Measurements from ENCODE around the gene SKOR1. TPM values are rescaled to one million over a fixed set of nuclear protein-coding genes. Genes with fewer than 3 reads are reported as not detected.

SKOR1 gene
- total RNA-seq, 1 donor from 2014 or later, result under 0.01 TPM

DNA sequence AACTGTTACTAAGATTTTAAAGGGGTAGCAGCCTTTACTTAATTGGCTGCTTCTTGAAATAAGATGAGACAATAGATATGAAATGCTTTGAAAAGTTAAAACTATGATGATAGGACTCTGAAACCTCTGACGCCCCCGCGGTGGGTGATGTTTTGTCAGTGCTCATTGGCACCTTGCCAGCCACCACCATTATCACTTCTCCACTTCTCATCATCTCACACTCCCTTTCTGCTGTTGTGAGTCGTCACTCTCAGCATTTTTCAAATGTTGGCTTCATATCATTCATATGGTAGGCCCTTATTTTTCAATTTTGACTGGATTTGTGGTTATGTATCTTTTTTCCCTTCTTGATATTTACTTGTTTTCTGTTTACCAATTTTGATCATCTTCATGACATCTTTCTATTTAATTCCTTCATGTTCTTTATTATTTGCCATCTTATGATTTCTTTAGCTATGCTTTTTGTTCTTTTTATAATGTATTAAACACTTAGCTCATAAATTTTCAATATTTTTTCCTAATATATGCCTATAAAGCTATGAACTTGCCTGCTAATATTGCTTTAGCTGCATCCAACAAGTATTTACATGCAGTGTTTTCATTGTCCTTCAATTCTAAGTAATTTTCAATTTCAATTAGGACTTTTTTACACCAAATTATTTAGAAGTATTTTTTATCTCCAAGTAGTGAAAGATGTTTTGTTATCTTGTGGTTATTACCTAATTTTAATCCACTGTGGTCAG is 30.3 kb upstream of the SKOR1 start:
- no peak for DNase-seq (ENCODE audit: low read depth in 2 of 2)

GRCh38 chr15:67796196-67797127 is 28.8 kb upstream of the SKOR1 start:
- DNase-seq (ENCODE audit: low read depth in 2 of 2), result peak; percentile 38 to 53

GRCh38 chr15:67799801-67800205 is 25.5 kb upstream of the SKOR1 start:
- DNase-seq (ENCODE audit: low read depth in 2 of 2), result peak in 1 of 2 donors; percentile 26

DNA sequence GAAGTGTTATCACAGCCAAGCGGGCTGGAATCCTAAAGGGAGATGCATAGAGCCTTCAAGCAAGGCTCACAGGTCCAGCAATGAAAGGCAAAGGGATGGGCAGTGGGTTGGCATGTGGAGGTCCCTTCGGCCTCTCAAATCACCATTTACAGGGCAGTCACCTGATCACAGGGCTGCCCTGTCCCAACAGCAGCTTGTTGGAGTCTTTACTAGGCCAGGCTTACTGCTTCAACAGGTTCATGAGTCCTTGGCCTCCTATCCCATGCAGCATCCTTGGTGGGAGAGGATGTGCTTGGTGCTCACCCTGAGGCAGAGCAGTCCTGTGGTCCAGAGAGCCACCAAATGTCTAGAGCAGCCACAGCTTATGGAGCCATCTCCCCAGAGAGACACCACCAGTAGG is 24.2 kb upstream of the SKOR1 start:
- DNase-seq (ENCODE audit: low read depth in 2 of 2), result no peak

DNA sequence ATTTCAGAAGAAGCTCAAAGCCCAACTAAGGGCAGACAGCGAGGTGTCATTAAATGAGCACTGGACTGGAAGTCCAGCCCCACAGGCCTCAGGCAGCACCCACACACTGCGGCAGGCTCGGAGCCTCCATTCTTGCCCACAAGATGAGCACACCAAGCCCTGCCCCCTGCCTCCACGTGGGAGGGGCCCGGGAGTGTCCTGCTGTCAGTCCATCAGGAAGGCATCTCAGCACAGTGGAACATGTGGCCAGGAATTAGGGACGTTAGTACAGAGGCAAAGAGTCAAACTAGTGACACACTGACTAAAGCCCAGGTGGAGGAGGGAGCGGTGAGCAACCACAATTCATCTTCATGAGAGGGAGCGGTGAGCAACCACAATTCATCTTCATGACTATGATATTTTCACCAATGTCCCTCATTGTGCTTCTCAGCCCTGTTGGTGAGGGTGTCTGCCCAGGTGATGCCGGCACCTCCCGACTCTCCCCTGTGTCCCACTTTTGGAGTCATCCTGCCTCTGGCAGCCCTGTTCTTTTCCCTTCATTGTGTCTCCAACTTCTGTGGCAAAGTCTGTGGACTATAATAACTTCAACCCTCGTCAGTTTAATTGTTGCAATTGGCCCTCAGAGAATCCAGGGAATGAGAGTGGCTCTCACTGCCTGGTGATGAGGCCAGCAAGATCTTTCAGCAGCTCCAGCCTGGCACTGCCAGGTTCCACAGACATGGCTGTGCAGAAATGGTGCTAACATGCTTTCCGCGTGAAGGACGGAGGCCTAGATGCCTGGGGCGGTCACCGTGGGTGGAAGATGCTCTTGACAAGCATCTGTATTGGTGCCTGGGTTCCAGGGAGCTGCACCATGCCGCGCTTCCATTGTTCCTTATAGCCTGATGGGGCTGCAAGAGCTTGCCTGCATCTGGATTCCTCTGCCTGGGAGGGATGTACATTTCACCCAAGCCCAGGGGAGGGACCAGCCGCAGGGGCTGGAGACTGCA is 23.1 kb upstream of the SKOR1 start:
- no peak for DNase-seq (ENCODE audit: low read depth in 2 of 2)

DNA sequence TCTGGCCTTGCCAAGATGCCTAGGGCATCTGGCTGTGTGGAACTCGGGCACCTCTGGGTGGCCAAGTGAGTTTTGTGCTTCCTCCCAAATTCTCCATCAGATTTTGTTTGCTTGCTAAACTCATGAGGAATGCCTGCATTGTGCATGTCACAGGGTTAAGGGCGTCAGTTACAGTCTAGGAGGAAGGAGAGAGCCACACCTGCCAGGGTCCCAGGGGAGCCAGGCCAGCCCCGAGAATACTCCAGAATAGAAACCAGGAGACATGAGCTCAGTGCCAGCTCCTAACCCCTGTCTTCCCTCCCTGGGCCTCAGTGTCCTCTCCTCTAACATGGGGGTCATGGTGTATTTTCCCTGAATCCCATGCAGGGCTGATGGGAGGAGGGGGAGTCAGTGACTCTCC is 22.0 kb upstream of the SKOR1 start:
- DNase-seq (ENCODE audit: low read depth in 2 of 2), result no peak

- no peak for DNase-seq (ENCODE audit: low read depth in 2 of 2)
These were observed 21.1 kb upstream of the SKOR1 start for GRCh38 chr15:67803996-67804843.

DNA sequence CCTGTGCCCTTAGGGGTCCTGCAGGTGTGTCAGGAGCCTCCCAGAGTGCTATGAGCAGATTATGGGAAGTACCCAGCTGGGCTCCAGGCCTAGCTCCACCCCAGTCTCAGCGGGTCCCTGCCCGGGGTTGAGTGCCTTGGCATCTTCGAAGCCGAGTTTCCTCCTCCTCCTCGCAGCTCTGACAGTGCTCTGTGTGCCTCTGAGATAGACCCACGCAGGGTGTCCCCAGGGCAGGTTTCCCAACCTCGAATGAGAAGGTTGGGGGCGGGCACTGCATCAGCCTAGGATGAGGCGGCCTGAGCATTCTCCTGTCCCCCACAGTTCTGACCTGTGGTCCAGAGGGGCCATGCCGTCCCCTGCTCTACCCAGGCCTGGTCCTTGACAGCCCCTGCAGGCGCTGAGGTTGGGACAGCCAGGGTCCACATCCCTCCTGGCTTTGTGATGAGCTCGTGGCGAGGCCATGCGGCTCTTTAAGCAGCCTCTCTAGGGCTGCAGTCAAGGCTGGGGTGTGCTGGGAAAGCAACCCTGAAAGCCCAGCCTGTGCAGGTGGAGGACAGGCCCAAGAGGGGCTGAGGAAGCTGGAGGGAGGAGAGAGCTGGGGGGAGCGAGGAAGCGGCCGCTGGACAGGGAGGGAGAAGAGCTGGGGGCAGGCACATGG is 20.2 kb upstream of the SKOR1 start:
- no peak for DNase-seq (ENCODE audit: low read depth in 2 of 2)

GRCh38 chr15:67805666-67806516 is 19.4 kb upstream of the SKOR1 start:
- DNase-seq (ENCODE audit: low read depth in 2 of 2), result no peak

GRCh38 chr15:67806536-67806935 is 18.8 kb upstream of the SKOR1 start:
- no peak for DNase-seq (ENCODE audit: low read depth in 2 of 2)

DNA sequence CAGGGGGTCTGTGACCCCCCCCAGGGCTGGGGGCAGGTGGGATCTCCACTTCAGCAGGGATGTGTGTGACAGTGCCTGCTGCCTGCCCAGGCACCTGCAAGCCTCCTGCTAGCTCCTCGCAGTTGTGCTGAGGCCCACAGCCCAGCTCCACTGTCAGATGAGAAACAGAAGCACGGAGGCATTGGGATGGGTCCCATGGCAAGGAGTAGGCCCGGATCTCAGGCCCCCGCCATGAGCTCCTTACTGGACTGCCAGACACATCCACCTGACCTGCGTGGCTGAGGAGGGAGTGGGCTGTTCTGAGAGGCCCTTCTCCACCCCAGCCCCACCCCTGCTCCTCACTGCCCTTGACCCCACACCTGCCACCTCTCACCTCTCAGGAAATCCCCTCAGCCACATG is 18.2 kb upstream of the SKOR1 start:
- no peak for DNase-seq (ENCODE audit: low read depth in 2 of 2)

DNA sequence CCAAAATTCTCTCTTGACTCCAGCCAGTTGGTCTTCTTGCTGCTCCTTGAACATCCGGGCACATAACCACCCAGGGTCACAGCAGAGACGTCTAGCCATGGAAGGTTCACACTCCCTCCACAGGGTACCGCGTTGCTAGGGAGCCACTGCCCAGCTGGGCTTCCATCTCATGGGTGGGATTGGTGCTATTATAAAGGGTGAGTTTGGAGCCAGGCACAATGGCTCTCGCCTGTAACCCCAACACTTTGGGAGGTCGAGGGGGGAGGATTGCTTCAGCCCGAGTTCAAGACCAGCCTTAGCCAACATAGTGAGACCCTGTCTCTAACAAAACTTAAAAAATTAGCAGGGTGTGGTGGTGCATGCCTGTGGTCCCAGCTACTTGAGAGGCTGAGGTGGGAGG is 17.5 kb upstream of the SKOR1 start:
- DNase-seq (ENCODE audit: low read depth in 2 of 2), result no peak

GRCh38 chr15:67808821-67809220 is 16.5 kb upstream of the SKOR1 start:
- no peak for DNase-seq (ENCODE audit: low read depth in 2 of 2)

- no peak for DNase-seq (ENCODE audit: low read depth in 2 of 2)
These were observed 15.9 kb upstream of the SKOR1 start for GRCh38 chr15:67809441-67809840.

- no peak for DNase-seq (ENCODE audit: low read depth in 2 of 2)
These were observed 15.4 kb upstream of the SKOR1 start for GRCh38 chr15:67809866-67810265.

- DNase-seq (ENCODE audit: low read depth in 2 of 2), result no peak
These were observed 13.1 kb upstream of the SKOR1 start for GRCh38 chr15:67812241-67812644.

GRCh38 chr15:67813104-67813634 is 12.1 kb upstream of the SKOR1 start:
- no peak for DNase-seq (ENCODE audit: low read depth in 2 of 2)

- DNase-seq (ENCODE audit: low read depth in 2 of 2), result no peak
These were observed 10.2 kb upstream of the SKOR1 start for GRCh38 chr15:67815036-67815592.
